ENCODE results near the gene GMPPB. TPM values are rescaled to one million over a fixed set of nuclear protein-coding genes. Genes with fewer than 3 reads are reported as not detected.

GMPPB gene
- total and polyA plus RNA-seq, 4 donors, result 10.8 to 81.2 (median 46.1) TPM

DNA sequence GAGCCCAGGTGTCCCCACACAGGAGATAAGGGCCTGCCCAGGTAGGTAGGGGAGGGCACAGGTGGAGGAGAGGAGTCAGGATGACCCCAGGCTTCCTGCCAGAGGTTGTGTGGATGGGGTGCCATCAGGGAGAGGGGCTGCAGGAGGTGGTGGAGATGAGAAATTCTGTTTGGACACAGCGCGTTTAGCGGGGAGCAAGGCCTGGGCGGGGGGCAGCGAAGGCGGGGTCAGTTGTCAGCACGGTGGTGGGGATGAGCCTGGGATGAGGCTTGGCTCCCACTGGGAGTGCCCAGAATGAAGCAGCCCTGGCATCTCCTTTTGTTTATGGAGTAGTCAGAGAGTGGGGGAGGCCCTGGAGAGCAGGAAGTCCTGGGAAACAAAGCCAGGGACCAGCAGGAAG is 19.8 kb downstream of the GMPPB start:
- Histone ChIP-seq H3K4me1 (ENCODE audit: control insufficient read depth in 5 of 5, insufficient read depth in 5 of 5, low read length in 5 of 5) (peaks cover 0 to 5% (median 0%) of the 10 kb centered on the region in 5 donors), H3K9me3 (ENCODE audit: control insufficient read depth in 4 of 4, insufficient read depth in 3 of 4, low read length in 3 of 4) (no peaks in the 10 kb centered on the region), H3K9ac (ENCODE audit: insufficient read depth in 1 of 2, low read length in 2 of 2) (no peak overlapping the region), H3K27me3 (ENCODE audit: control insufficient read depth in 3 of 3, insufficient read depth in 3 of 3, low read length in 2 of 3) (no peaks in the 10 kb centered on the region), H3K4me3 (no peak overlapping the region), H3K36me3 (ENCODE audit: control insufficient read depth in 4 of 4, insufficient read depth in 4 of 4, low read length in 4 of 4) (peaks cover 0 to 66% (median 20%) of the 10 kb centered on the region in 4 donors), H3K27ac (ENCODE audit: low read depth in 1 of 2, low read length in 1 of 2) (no peak overlapping the region)
- TF ChIP-seq, protein P1, sequence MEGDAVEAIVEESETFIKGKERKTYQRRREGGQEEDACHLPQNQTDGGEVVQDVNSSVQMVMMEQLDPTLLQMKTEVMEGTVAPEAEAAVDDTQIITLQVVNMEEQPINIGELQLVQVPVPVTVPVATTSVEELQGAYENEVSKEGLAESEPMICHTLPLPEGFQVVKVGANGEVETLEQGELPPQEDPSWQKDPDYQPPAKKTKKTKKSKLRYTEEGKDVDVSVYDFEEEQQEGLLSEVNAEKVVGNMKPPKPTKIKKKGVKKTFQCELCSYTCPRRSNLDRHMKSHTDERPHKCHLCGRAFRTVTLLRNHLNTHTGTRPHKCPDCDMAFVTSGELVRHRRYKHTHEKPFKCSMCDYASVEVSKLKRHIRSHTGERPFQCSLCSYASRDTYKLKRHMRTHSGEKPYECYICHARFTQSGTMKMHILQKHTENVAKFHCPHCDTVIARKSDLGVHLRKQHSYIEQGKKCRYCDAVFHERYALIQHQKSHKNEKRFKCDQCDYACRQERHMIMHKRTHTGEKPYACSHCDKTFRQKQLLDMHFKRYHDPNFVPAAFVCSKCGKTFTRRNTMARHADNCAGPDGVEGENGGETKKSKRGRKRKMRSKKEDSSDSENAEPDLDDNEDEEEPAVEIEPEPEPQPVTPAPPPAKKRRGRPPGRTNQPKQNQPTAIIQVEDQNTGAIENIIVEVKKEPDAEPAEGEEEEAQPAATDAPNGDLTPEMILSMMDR (IDR thresholded peaks at IDR 0.05; ENCODE audit: control extremely low read depth, extremely low read depth), result no peak
- ATAC-seq (ENCODE audit: insufficient read depth, low FRiP score) (no peak), DNase-seq (no peak)
- 76 to 84% methylated on average over 7 of the region's 7 CpGs for WGBS, 2 donors

DNA sequence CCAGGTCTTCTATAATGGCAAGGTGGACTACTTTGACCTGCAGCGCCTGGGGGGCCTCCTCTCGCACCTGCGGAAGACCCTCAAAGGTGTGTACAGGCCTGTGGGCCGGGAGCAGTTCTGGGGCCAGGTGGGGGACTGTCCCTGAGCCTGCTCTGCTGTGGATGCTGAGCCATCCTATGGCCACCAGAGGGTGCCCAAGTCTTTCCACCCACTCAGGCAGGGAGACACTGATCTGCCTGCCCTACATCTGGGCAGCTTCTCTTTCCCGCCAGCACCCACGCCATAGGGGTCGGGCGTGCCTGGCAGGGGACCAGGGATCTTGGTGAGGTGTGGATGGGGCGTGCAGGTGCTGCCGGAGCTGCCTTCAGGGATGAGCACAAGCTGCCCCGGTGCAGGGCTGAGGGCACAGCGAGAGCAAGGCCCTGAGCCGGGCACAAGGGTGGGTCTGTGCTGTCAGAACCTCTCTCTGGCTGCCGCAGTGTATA is 20.3 kb downstream of the GMPPB start:
- H3K9me3 ChIP-seq (ENCODE audit: control insufficient read depth in 4 of 4, insufficient read depth in 3 of 4, low read length in 3 of 4), result no peaks in the 10 kb centered on the region
- 53 to 61% methylated on average over 14 of the region's 14 CpGs for WGBS, 2 donors
- H3K27me3 ChIP-seq (ENCODE audit: control insufficient read depth in 3 of 3, insufficient read depth in 3 of 3, low read length in 2 of 3), result no peaks in the 10 kb centered on the region
- peaks cover 0 to 70% (median 24%) of the 10 kb centered on the region in 4 donors for H3K36me3 ChIP-seq (ENCODE audit: control insufficient read depth in 4 of 4, insufficient read depth in 4 of 4, low read length in 4 of 4)
- ATAC-seq (ENCODE audit: insufficient read depth, low FRiP score), result peak; percentile 44
- TF ChIP-seq, protein P1 (IDR thresholded peaks at IDR 0.05; ENCODE audit: control extremely low read depth, extremely low read depth), result peak; percentile 65
- no peak overlapping the region for H3K9ac ChIP-seq (ENCODE audit: insufficient read depth in 1 of 2, low read length in 2 of 2)
- H3K4me3 ChIP-seq, result no peak overlapping the region
- no peak overlapping the region for H3K27ac ChIP-seq (ENCODE audit: low read depth in 1 of 2, low read length in 1 of 2)
- peaks cover 0 to 5% (median 0%) of the 10 kb centered on the region in 5 donors for H3K4me1 ChIP-seq (ENCODE audit: control insufficient read depth in 5 of 5, insufficient read depth in 5 of 5, low read length in 5 of 5)
- DNase-seq, result peak; percentile 56 to 65 (median 59)

DNA sequence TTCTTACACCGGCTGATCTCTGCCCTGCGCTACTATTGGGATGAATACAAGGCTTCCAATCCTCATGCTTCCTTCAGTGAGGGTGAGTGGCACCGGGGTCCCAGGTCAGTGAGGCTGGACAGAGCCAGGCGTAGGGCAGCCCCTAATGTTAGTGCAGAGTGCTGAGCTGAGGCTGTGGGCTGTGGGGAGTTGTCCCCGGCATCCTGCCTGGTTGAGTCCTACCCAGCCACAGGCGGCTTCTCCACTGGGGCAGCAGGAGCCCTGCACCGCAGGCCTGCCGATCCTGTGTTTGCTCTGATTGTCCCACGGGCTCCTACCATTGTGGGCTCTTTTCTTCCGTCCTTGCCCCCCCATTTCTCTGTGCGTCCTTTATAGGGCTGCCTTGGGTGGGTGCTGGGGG is 21.1 kb downstream of the GMPPB start:
- TF ChIP-seq, protein P1 (IDR thresholded peaks at IDR 0.05; ENCODE audit: control extremely low read depth, extremely low read depth), result no peak
- ATAC-seq (ENCODE audit: insufficient read depth, low FRiP score) (no peak), DNase-seq (no peak)
- H3K4me3 ChIP-seq, result no peak overlapping the region
- H3K9ac ChIP-seq (ENCODE audit: insufficient read depth in 1 of 2, low read length in 2 of 2), result no peak overlapping the region
- WGBS, 2 donors, result 94 to 99% methylated on average over 11 of the region's 11 CpGs
- no peak overlapping the region for H3K27ac ChIP-seq (ENCODE audit: low read depth in 1 of 2, low read length in 1 of 2)
- H3K4me1 ChIP-seq (ENCODE audit: control insufficient read depth in 5 of 5, insufficient read depth in 5 of 5, low read length in 5 of 5), result peaks cover 0 to 5% (median 0%) of the 10 kb centered on the region in 5 donors
- no peaks in the 10 kb centered on the region for H3K9me3 ChIP-seq (ENCODE audit: control insufficient read depth in 4 of 4, insufficient read depth in 3 of 4, low read length in 3 of 4)
- peaks cover 0 to 70% (median 29%) of the 10 kb centered on the region in 4 donors for H3K36me3 ChIP-seq (ENCODE audit: control insufficient read depth in 4 of 4, insufficient read depth in 4 of 4, low read length in 4 of 4)
- no peaks in the 10 kb centered on the region for H3K27me3 ChIP-seq (ENCODE audit: control insufficient read depth in 3 of 3, insufficient read depth in 3 of 3, low read length in 2 of 3)
